ENCODE measurements around the gene GAB3. TPM values are rescaled to one million over a fixed set of nuclear protein-coding genes. Genes with fewer than 3 reads are reported as not detected.
A peak's percentile ranks its signal among the peaks of the same experiment; 100 is the strongest.

The GAB3 gene
- polyA plus RNA-seq, 1 donor from 2014 or later, result not detected

- Histone ChIP-seq H3K4me2 (ENCODE audit: low read length) (no peak overlapping the region), H2AFZ (ENCODE audit: low read depth, low read length) (no peak overlapping the region), H3K9me2 (ENCODE audit: insufficient read depth, low read length) (no peaks in the 10 kb centered on the region), H3K27ac (ENCODE audit: low read length) (no peak overlapping the region), H3K79me2 (replicated peaks; ENCODE audit: insufficient read depth, low read length) (no peaks in the 10 kb centered on the region), H3K9ac (ENCODE audit: low read length) (no peak overlapping the region), H3K4me3 (ENCODE audit: low read length) (no peak overlapping the region), H3F3A (ENCODE audit: insufficient read depth, low read length, poor library complexity, severe bottlenecking) (no peaks in the 10 kb centered on the region), H4K20me1 (ENCODE audit: insufficient read depth) (no peaks in the 10 kb centered on the region), H3K9me3 (ENCODE audit: low read length) (no peaks in the 10 kb centered on the region), H3K27me3 (ENCODE audit: insufficient read depth, low read depth, low read length) (no peaks in the 10 kb centered on the region), H3K36me3 (ENCODE audit: insufficient read depth, low read length) (no peaks in the 10 kb centered on the region)
- TF ChIP-seq REST (IDR thresholded peaks at IDR 0.05; ENCODE audit: borderline replicate concordance) (no peak), RAD21 (conservative IDR thresholded peaks at IDR 0.05) (no peak), TAF1 (IDR thresholded peaks at IDR 0.05; ENCODE audit: low read depth) (no peak), EZH2 (IDR thresholded peaks at IDR 0.05; ENCODE audit: borderline replicate concordance, insufficient read depth, low read length, poor library complexity, severe bottlenecking) (no peak)
Measured at GRCh38 chrX:154774622-154775021, 23.7 kb upstream of the GAB3 start.

- Histone ChIP-seq H3K27ac (ENCODE audit: low read length) (peak within 1 kb of the TSS; percentile 80), H3K9ac (ENCODE audit: low read length) (peak within 1 kb of the TSS; percentile 63), H3K4me3 (ENCODE audit: low read length) (peak within 1 kb of the TSS; percentile 86), H3K27me3 (ENCODE audit: insufficient read depth, low read depth, low read length) (no peaks in the 10 kb centered on the region), H3K9me3 (ENCODE audit: low read length) (no peaks in the 10 kb centered on the region), H3K79me2 (replicated peaks; ENCODE audit: insufficient read depth, low read length) (no peaks in the 10 kb centered on the region), H3K4me2 (ENCODE audit: low read length) (peak within 1 kb of the TSS; percentile 62), H2AFZ (ENCODE audit: low read depth, low read length) (peak within 1 kb of the TSS; percentile 76), H3K36me3 (ENCODE audit: insufficient read depth, low read length) (no peaks in the 10 kb centered on the region), H3K9me2 (ENCODE audit: insufficient read depth, low read length) (no peaks in the 10 kb centered on the region), H3F3A (ENCODE audit: insufficient read depth, low read length, poor library complexity, severe bottlenecking) (no peaks in the 10 kb centered on the region), H4K20me1 (ENCODE audit: insufficient read depth) (no peaks in the 10 kb centered on the region)
- TF ChIP-seq EZH2 (IDR thresholded peaks at IDR 0.05; ENCODE audit: borderline replicate concordance, insufficient read depth, low read length, poor library complexity, severe bottlenecking) (no peak), POLR2AphosphoS5 (IDR thresholded peaks at IDR 0.05) (no peak), RAD21 (conservative IDR thresholded peaks at IDR 0.05) (no peak), CTCF (IDR thresholded peaks at IDR 0.05; ENCODE audit: poor library complexity, severe bottlenecking) (peak; percentile 31), REST (IDR thresholded peaks at IDR 0.05; ENCODE audit: borderline replicate concordance) (peak; percentile 1), TAF1 (IDR thresholded peaks at IDR 0.05; ENCODE audit: low read depth) (peak; percentile 31), EP300 (conservative IDR thresholded peaks at IDR 0.05; ENCODE audit: poor library complexity, severe bottlenecking) (no peak), MXI1 (conservative IDR thresholded peaks at IDR 0.05; ENCODE audit: poor library complexity, severe bottlenecking) (peak; percentile 59), SMC3 (conservative IDR thresholded peaks at IDR 0.05; ENCODE audit: poor library complexity) (no peak)
Measured at GRCh38 chrX:154762537-154763296, 11.8 kb upstream of the GAB3 start, which contains the start of gene DKC1. DKC1 (plus strand) TSS chrX:154762864; CDS start chrX:154762966, 102 bp downstream.
